NCI-H2196 treated with DMSO at 0.1 percent for 48 hours (cell line): ENCODE data around the gene EDN2.

ENCODE experiments used
- DNase-seq: peaks from one replicate; lab custom pipeline; 2025; ENCODE audit not compliant: unreplicated experiment; lab: John Stamatoyannopoulos, UW

The EDN2 gene

GRCh38 chr1:41467673-41468072 lies 16.8 kb downstream of the EDN2 start:
- DNase-seq = no peak

GRCh38 chr1:41466146-41466545 lies 18.3 kb downstream of the EDN2 start:
- peak; percentile 37 for DNase-seq

GRCh38 chr1:41465741-41466140 lies 18.7 kb downstream of the EDN2 start:
- DNase-seq = no peak

- DNase-seq = no peak
Measured at GRCh38 chr1:41464885-41465284, 19.6 kb downstream of the EDN2 start.

GRCh38 chr1:41463516-41463915 lies 21.0 kb downstream of the EDN2 start:
- no peak for DNase-seq

GRCh38 chr1:41462680-41463004 lies 21.8 kb downstream of the EDN2 start:
- no peak for DNase-seq

GRCh38 chr1:41461790-41462679 lies 22.4 kb downstream of the EDN2 start:
- no peak for DNase-seq

GRCh38 chr1:41456847-41457540 lies 27.5 kb downstream of the EDN2 start:
- no peak for DNase-seq

GRCh38 chr1:41455479-41456332 lies 28.8 kb downstream of the EDN2 start:
- no peak for DNase-seq

- DNase-seq = peak; percentile 48
Measured at GRCh38 chr1:41454406-41454805, 30.1 kb downstream of the EDN2 start.

- no peak for DNase-seq
Measured at GRCh38 chr1:41452704-41453290, 31.7 kb downstream of the EDN2 start.

- DNase-seq = no peak
Measured at GRCh38 chr1:41450747-41451285, 33.7 kb downstream of the EDN2 start.

GRCh38 chr1:41449326-41449921 lies 35.1 kb downstream of the EDN2 start:
- DNase-seq = no peak

- no peak for DNase-seq
Measured at GRCh38 chr1:41448821-41449220, 35.7 kb downstream of the EDN2 start.

GRCh38 chr1:41447995-41448770 lies 36.3 kb downstream of the EDN2 start:
- no peak for DNase-seq

GRCh38 chr1:41446851-41447610 lies 37.5 kb downstream of the EDN2 start:
- DNase-seq = no peak

GRCh38 chr1:41444785-41445184 lies 39.7 kb downstream of the EDN2 start:
- no peak for DNase-seq

GRCh38 chr1:41444246-41444645 lies 40.2 kb downstream of the EDN2 start:
- DNase-seq = no peak

GRCh38 chr1:41442697-41443251 lies 41.7 kb downstream of the EDN2 start:
- DNase-seq = no peak
